ENCODE measurements around the gene ATG12.
"Not testable (repeated sequence)": the region's sequence is repeated elsewhere in the genome, so short reads cannot be mapped to it uniquely, and the experiment has no call there.

ATG12 gene

GRCh38 chr5:115810761-115811160, 30.6 kb downstream of the ATG12 start:
- Histone ChIP-seq H3K27ac (ENCODE audit: insufficient read depth in 1 of 2, low read depth in 1 of 2, low read length in 2 of 2, poor library complexity in 1 of 2, severe bottlenecking in 2 of 2) (no peak overlapping the region), H3K4me3 (ENCODE audit: control insufficient read depth in 1 of 7, extremely low read depth in 1 of 7, insufficient read depth in 4 of 7, low read depth in 2 of 7, low read length in 6 of 7) (no peak overlapping the region), H3K27me3 (replicated peaks in 2 of 5; ENCODE audit: control insufficient read depth in 4 of 5, insufficient read depth in 5 of 5, low read length in 4 of 5) (peaks cover 17 to 33% (median 26%) of the 10 kb centered on the region in 5 experiments), H3K36me3 (ENCODE audit: control insufficient read depth in 4 of 4, insufficient read depth in 4 of 4, low read length in 3 of 4) (no peaks in the 10 kb centered on the region), H3K4me1 (ENCODE audit: control extremely low read depth in 1 of 4, control insufficient read depth in 4 of 4, insufficient read depth in 4 of 4, low read length in 3 of 4) (peaks cover 0 to 7% (median 3%) of the 10 kb centered on the region in 4 experiments), H3K9me3 (ENCODE audit: control extremely low read depth in 1 of 5, control insufficient read depth in 4 of 5, insufficient read depth in 2 of 5, low read depth in 1 of 5, low read length in 4 of 5) (peaks cover 0 to 3% (median 0%) of the 10 kb centered on the region in 5 experiments)
- POLR2A ChIA-PET, result no interaction called here
- no peak for DNase-seq
- CTCF ChIA-PET, result no interaction called here

GRCh38 chr5:115809946-115810345, 31.4 kb downstream of the ATG12 start:
- ChIA-PET POLR2A (no interaction called here), CTCF (no interaction called here)

GRCh38 chr5:115808066-115808465, 33.3 kb downstream of the ATG12 start:
- POLR2A ChIA-PET; H3K27ac ChIP-seq (ENCODE audit: insufficient read depth in 1 of 2, low read depth in 1 of 2, low read length in 2 of 2, poor library complexity in 1 of 2, severe bottlenecking in 2 of 2); H3K4me1 ChIP-seq (ENCODE audit: control extremely low read depth in 1 of 4, control insufficient read depth in 4 of 4, insufficient read depth in 4 of 4, low read length in 3 of 4); H3K4me3 ChIP-seq (ENCODE audit: control insufficient read depth in 1 of 7, extremely low read depth in 1 of 7, insufficient read depth in 4 of 7, low read depth in 2 of 7, low read length in 6 of 7); CTCF ChIA-PET; DNase-seq; H3K9me3 ChIP-seq (ENCODE audit: control extremely low read depth in 1 of 5, control insufficient read depth in 4 of 5, insufficient read depth in 2 of 5, low read depth in 1 of 5, low read length in 4 of 5); H3K36me3 ChIP-seq (ENCODE audit: control insufficient read depth in 4 of 4, insufficient read depth in 4 of 4, low read length in 3 of 4); H3K27me3 ChIP-seq (replicated peaks in 2 of 5; ENCODE audit: control insufficient read depth in 4 of 5, insufficient read depth in 5 of 5, low read length in 4 of 5): not testable (repeated sequence)
- no CpG with 5 or more reads among the region's 2 CpGs for WGBS (ENCODE audit: insufficient coverage)

More at GRCh38 chr5:115809946-115810345, 31.4 kb downstream of the ATG12 start:
- Histone ChIP-seq H3K27me3 (replicated peaks in 2 of 5; ENCODE audit: control insufficient read depth in 4 of 5, insufficient read depth in 5 of 5, low read length in 4 of 5) (peaks cover 15 to 25% (median 20%) of the 10 kb centered on the region in 5 experiments), H3K4me3 (ENCODE audit: control insufficient read depth in 1 of 7, extremely low read depth in 1 of 7, insufficient read depth in 4 of 7, low read depth in 2 of 7, low read length in 6 of 7) (no peak overlapping the region), H3K27ac (ENCODE audit: insufficient read depth in 1 of 2, low read depth in 1 of 2, low read length in 2 of 2, poor library complexity in 1 of 2, severe bottlenecking in 2 of 2) (no peak overlapping the region), H3K9me3 (ENCODE audit: control extremely low read depth in 1 of 5, control insufficient read depth in 4 of 5, insufficient read depth in 2 of 5, low read depth in 1 of 5, low read length in 4 of 5) (peaks cover 0 to 3% (median 0%) of the 10 kb centered on the region in 5 experiments), H3K4me1 (ENCODE audit: control extremely low read depth in 1 of 4, control insufficient read depth in 4 of 4, insufficient read depth in 4 of 4, low read length in 3 of 4) (no peaks in the 10 kb centered on the region), H3K36me3 (ENCODE audit: control insufficient read depth in 4 of 4, insufficient read depth in 4 of 4, low read length in 3 of 4) (no peaks in the 10 kb centered on the region)
- no CpG with 5 or more reads among the region's 2 CpGs for WGBS (ENCODE audit: insufficient coverage)
- DNase-seq, result no peak

GRCh38 chr5:115807654-115808052, 33.7 kb downstream of the ATG12 start:
- no peak for DNase-seq
- ChIA-PET CTCF (no interaction called here), POLR2A (no interaction called here)
- Histone ChIP-seq H3K9me3 (ENCODE audit: control extremely low read depth in 1 of 5, control insufficient read depth in 4 of 5, insufficient read depth in 2 of 5, low read depth in 1 of 5, low read length in 4 of 5) (no peaks in the 10 kb centered on the region), H3K27me3 (replicated peaks in 2 of 5; ENCODE audit: control insufficient read depth in 4 of 5, insufficient read depth in 5 of 5, low read length in 4 of 5) (peaks cover 0 to 6% (median 4%) of the 10 kb centered on the region in 5 experiments), H3K4me3 (ENCODE audit: control insufficient read depth in 1 of 7, extremely low read depth in 1 of 7, insufficient read depth in 4 of 7, low read depth in 2 of 7, low read length in 6 of 7) (no peak overlapping the region), H3K4me1 (ENCODE audit: control extremely low read depth in 1 of 4, control insufficient read depth in 4 of 4, insufficient read depth in 4 of 4, low read length in 3 of 4) (no peaks in the 10 kb centered on the region), H3K27ac (ENCODE audit: insufficient read depth in 1 of 2, low read depth in 1 of 2, low read length in 2 of 2, poor library complexity in 1 of 2, severe bottlenecking in 2 of 2) (no peak overlapping the region), H3K36me3 (ENCODE audit: control insufficient read depth in 4 of 4, insufficient read depth in 4 of 4, low read length in 3 of 4) (no peaks in the 10 kb centered on the region)
- WGBS (ENCODE audit: insufficient coverage), result no CpG with 5 or more reads among the region's 2 CpGs

GRCh38 chr5:115806986-115807653, 34.2 kb downstream of the ATG12 start:
- CTCF ChIA-PET, result no interaction called here
- Histone ChIP-seq H3K4me3 (ENCODE audit: control insufficient read depth in 1 of 7, extremely low read depth in 1 of 7, insufficient read depth in 4 of 7, low read depth in 2 of 7, low read length in 6 of 7) (no peak overlapping the region), H3K36me3 (ENCODE audit: control insufficient read depth in 4 of 4, insufficient read depth in 4 of 4, low read length in 3 of 4) (no peaks in the 10 kb centered on the region), H3K27ac (ENCODE audit: insufficient read depth in 1 of 2, low read depth in 1 of 2, low read length in 2 of 2, poor library complexity in 1 of 2, severe bottlenecking in 2 of 2) (no peak overlapping the region), H3K9me3 (ENCODE audit: control extremely low read depth in 1 of 5, control insufficient read depth in 4 of 5, insufficient read depth in 2 of 5, low read depth in 1 of 5, low read length in 4 of 5) (no peaks in the 10 kb centered on the region), H3K4me1 (ENCODE audit: control extremely low read depth in 1 of 4, control insufficient read depth in 4 of 4, insufficient read depth in 4 of 4, low read length in 3 of 4) (no peaks in the 10 kb centered on the region), H3K27me3 (replicated peaks in 2 of 5; ENCODE audit: control insufficient read depth in 4 of 5, insufficient read depth in 5 of 5, low read length in 4 of 5) (peaks cover 0 to 5% (median 0%) of the 10 kb centered on the region in 5 experiments)
- POLR2A ChIA-PET, result interaction anchor here (0.6 kb wide), 1 partner anchor 715 kb away, joined by 3 read pairs; no protein-coding TSS in a partner anchor
- 100% methylated on average over 2 of the region's 2 CpGs for WGBS (ENCODE audit: insufficient coverage)
- DNase-seq, result no peak

GRCh38 chr5:115801984-115802383, 39.4 kb downstream of the ATG12 start:
- H3K27ac ChIP-seq (ENCODE audit: insufficient read depth in 1 of 2, low read depth in 1 of 2, low read length in 2 of 2, poor library complexity in 1 of 2, severe bottlenecking in 2 of 2), result no peak overlapping the region
- DNase-seq, result no peak
- ChIA-PET POLR2A (no interaction called here), CTCF (no interaction called here)
- H3K36me3 ChIP-seq (ENCODE audit: control insufficient read depth in 4 of 4, insufficient read depth in 4 of 4, low read length in 3 of 4), result no peaks in the 10 kb centered on the region
- 100% methylated on average over 1 of the region's 1 CpG for WGBS (ENCODE audit: insufficient coverage)
- H3K27me3 ChIP-seq (replicated peaks in 2 of 5; ENCODE audit: control insufficient read depth in 4 of 5, insufficient read depth in 5 of 5, low read length in 4 of 5), result peaks cover 0 to 6% (median 0%) of the 10 kb centered on the region in 5 experiments
- no peak overlapping the region for H3K4me3 ChIP-seq (ENCODE audit: control insufficient read depth in 1 of 7, extremely low read depth in 1 of 7, insufficient read depth in 4 of 7, low read depth in 2 of 7, low read length in 6 of 7)
- H3K4me1 ChIP-seq (ENCODE audit: control extremely low read depth in 1 of 4, control insufficient read depth in 4 of 4, insufficient read depth in 4 of 4, low read length in 3 of 4), result no peaks in the 10 kb centered on the region
- no peaks in the 10 kb centered on the region for H3K9me3 ChIP-seq (ENCODE audit: control extremely low read depth in 1 of 5, control insufficient read depth in 4 of 5, insufficient read depth in 2 of 5, low read depth in 1 of 5, low read length in 4 of 5)

- DNase-seq, result no peak
- Histone ChIP-seq H3K9me3 (ENCODE audit: control extremely low read depth in 1 of 5, control insufficient read depth in 4 of 5, insufficient read depth in 2 of 5, low read depth in 1 of 5, low read length in 4 of 5) (no peaks in the 10 kb centered on the region), H3K4me1 (ENCODE audit: control extremely low read depth in 1 of 4, control insufficient read depth in 4 of 4, insufficient read depth in 4 of 4, low read length in 3 of 4) (no peaks in the 10 kb centered on the region), H3K4me3 (ENCODE audit: control insufficient read depth in 1 of 7, extremely low read depth in 1 of 7, insufficient read depth in 4 of 7, low read depth in 2 of 7, low read length in 6 of 7) (no peak overlapping the region), H3K27ac (ENCODE audit: insufficient read depth in 1 of 2, low read depth in 1 of 2, low read length in 2 of 2, poor library complexity in 1 of 2, severe bottlenecking in 2 of 2) (no peak overlapping the region), H3K27me3 (replicated peaks in 2 of 5; ENCODE audit: control insufficient read depth in 4 of 5, insufficient read depth in 5 of 5, low read length in 4 of 5) (peaks cover 0 to 6% (median 0%) of the 10 kb centered on the region in 5 experiments), H3K36me3 (ENCODE audit: control insufficient read depth in 4 of 4, insufficient read depth in 4 of 4, low read length in 3 of 4) (no peaks in the 10 kb centered on the region)
- WGBS (ENCODE audit: insufficient coverage), result 92% methylated on average over 2 of the region's 2 CpGs
- POLR2A ChIA-PET, result no interaction called here
- CTCF ChIA-PET, result no interaction called here
These were observed 40.2 kb downstream of the ATG12 start for GRCh38 chr5:115801152-115801551.

Data from common myeloid progenitor, CD34-positive (primary cell).